Epithelial cell of esophagus (primary cell): Measurements from ENCODE around the gene CCSER1.

Source experiments
- DNase-seq: peaks from one replicate; pipeline ENCODE4 v3.0.0; 2010; ENCODE audit warnings: low read depth
- H3K4me3 ChIP-seq: 2 replicates; pipeline ENCODE4 v1.5.1; 2011; ENCODE audit warnings: mild to moderate bottlenecking, low read length, control low read depth
- TF ChIP-seq, protein P1 (sequence below): IDR thresholded peaks from 2 replicates; pipeline ENCODE4 v1.5.1; 2011; ENCODE audit warnings: low read depth, mild to moderate bottlenecking, low read length, control low read depth, inconsistent platforms; ENCODE audit not compliant: insufficient read depth; ENCODE audit errors: missing control alignments

CCSER1 gene

GRCh38 chr4:90994851-90995574 is 867.8 kb downstream of the CCSER1 start:
- no peak for DNase-seq
- TF ChIP-seq, protein P1, sequence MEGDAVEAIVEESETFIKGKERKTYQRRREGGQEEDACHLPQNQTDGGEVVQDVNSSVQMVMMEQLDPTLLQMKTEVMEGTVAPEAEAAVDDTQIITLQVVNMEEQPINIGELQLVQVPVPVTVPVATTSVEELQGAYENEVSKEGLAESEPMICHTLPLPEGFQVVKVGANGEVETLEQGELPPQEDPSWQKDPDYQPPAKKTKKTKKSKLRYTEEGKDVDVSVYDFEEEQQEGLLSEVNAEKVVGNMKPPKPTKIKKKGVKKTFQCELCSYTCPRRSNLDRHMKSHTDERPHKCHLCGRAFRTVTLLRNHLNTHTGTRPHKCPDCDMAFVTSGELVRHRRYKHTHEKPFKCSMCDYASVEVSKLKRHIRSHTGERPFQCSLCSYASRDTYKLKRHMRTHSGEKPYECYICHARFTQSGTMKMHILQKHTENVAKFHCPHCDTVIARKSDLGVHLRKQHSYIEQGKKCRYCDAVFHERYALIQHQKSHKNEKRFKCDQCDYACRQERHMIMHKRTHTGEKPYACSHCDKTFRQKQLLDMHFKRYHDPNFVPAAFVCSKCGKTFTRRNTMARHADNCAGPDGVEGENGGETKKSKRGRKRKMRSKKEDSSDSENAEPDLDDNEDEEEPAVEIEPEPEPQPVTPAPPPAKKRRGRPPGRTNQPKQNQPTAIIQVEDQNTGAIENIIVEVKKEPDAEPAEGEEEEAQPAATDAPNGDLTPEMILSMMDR = no peak
- no peak overlapping the region for H3K4me3 ChIP-seq

- H3K4me3 ChIP-seq = no peak overlapping the region
- TF ChIP-seq, protein P1 = no peak
- DNase-seq = peak; percentile 43
Observed at GRCh38 chr4:90995996-90996395, 868.8 kb downstream of the CCSER1 start.

DNA sequence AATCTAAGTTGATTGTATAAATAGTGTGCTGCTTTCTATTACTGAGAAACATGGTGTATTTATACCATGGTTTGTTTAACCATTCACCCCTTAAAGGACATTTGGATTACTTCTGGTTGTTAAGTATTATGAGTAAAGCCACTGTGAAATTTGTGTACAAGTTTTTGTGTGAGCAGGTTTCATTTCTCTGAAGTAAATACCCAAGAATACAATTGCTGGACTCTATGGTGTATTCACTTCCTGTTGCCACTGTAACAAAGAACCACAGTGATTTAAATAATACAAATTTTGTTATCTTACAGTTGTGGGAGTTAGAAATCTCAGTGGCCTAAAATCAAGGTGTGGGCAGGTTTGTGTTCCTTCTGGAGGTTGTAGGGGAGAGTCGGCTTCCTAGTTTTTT is 869.6 kb downstream of the CCSER1 start:
- DNase-seq = no peak
- TF ChIP-seq, protein P1 = no peak
- no peak overlapping the region for H3K4me3 ChIP-seq

- no peak overlapping the region for H3K4me3 ChIP-seq
- TF ChIP-seq, protein P1 = no peak
Observed at GRCh38 chr4:91015861-91016260, 888.7 kb downstream of the CCSER1 start.

DNA sequence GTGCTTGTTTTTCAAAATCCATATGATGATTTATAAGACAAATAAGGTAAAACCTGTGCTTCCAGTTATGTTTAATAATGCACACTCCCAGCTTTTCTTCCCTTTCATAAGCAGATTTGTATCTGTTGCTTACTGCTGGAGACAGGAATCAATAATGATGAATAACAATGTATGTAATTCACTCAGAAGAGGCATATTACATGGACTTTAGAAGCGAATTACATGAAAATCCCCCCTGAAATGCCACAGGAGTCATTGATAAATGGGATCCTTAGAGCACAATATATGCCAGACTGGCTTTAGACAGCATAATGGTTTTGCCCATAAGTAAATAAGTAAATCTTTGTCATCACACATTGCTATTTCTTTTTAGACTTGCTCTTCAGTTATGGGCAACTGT is 892.3 kb downstream of the CCSER1 start:
- TF ChIP-seq, protein P1 = no peak
- no peak for DNase-seq
- no peak overlapping the region for H3K4me3 ChIP-seq

More at GRCh38 chr4:91015861-91016260, 888.7 kb downstream of the CCSER1 start:
- no peak for DNase-seq

DNA sequence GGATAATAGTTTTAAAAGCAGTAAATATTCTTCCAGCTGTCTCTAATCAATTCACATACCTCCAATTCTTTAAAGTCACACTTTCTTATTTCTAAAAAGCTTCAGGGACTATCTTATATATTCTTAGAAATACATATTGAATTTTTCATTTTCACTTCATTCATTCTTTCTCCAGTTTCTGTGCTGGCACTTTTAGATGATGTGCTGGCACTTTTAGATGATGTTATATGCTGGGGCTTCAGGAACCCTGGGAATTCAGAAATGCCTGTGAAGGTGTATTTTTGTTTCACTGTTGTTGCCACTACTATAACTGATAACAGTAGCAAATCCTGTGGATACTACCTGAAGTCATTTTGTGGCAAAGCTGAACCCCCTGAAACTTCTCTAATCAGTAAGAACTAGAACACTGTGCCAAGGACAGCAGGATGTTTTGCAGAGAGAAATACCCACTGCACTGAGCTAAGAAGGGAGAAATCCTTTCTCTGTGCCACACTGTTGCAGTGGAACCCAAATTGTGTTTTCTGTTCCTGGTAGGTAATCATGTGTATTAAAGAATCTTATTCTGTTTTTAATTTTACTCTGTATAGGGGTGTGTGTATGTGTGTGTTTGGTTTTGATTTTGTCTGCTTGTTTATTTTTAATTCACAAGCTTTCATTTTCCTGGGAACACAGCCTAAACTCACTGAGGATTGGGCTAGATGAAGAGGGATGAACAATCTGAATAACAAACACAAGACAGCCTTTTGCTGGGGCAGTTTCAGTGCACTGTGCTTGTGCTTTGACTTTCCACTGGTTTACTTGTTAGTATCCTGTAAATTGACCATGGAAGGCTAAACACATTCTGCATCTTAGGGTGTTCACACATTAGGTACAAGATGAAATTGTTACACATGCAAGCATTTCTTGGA is 898.3 kb downstream of the CCSER1 start:
- no peak overlapping the region for H3K4me3 ChIP-seq
- DNase-seq = no peak
- TF ChIP-seq, protein P1 = no peak

GRCh38 chr4:91028228-91028627 is 901.0 kb downstream of the CCSER1 start:
- TF ChIP-seq, protein P1 = no peak
- no peak for DNase-seq
- no peak overlapping the region for H3K4me3 ChIP-seq
